NK-92 (cell line): Measurements from ENCODE around the gene TDP2.
"Not testable (repeated sequence)": the region's sequence is repeated elsewhere in the genome, so short reads cannot be mapped to it uniquely, and the experiment has no call there.

Experiments
- DNase-seq: peaks from one replicate; lab custom pipeline; 2025; ENCODE audit not compliant: unreplicated experiment; lab: John Stamatoyannopoulos, UW

The TDP2 gene

GRCh38 chr6:24666641-24667377 is at the start of gene TDP2, which contains the start of gene ACOT13:
Gene TDP2 (minus strand): TSS chr6:24666899. CDS start chr6:24666862, 37 bp downstream.
Gene ACOT13 (plus strand): TSS chr6:24667077. CDS start chr6:24667264, 187 bp downstream.
- peak; percentile 84 for DNase-seq

- DNase-seq, result no peak
Observed at GRCh38 chr6:24710519-24711303, 44.0 kb upstream of the TDP2 start.

- DNase-seq, result no peak
Observed at GRCh38 chr6:24709014-24709711, 42.5 kb upstream of the TDP2 start.

- DNase-seq, result no peak
Observed at GRCh38 chr6:24708612-24709011, 41.9 kb upstream of the TDP2 start.

GRCh38 chr6:24704468-24704867 is 37.8 kb upstream of the TDP2 start:
- DNase-seq, result no peak

GRCh38 chr6:24702720-24703282 is 36.1 kb upstream of the TDP2 start:
- DNase-seq, result no peak

GRCh38 chr6:24699521-24700359 is 33.0 kb upstream of the TDP2 start:
- no peak for DNase-seq

- no peak for DNase-seq
Observed at GRCh38 chr6:24696097-24696496, 29.4 kb upstream of the TDP2 start.

GRCh38 chr6:24695635-24696034 is 28.9 kb upstream of the TDP2 start:
- not testable (repeated sequence) for DNase-seq

GRCh38 chr6:24694198-24694597 is 27.5 kb upstream of the TDP2 start:
- no peak for DNase-seq

GRCh38 chr6:24692848-24693592 is 26.3 kb upstream of the TDP2 start:
- DNase-seq, result no peak

- DNase-seq, result no peak
Observed at GRCh38 chr6:24692415-24692814, 25.7 kb upstream of the TDP2 start.

GRCh38 chr6:24692003-24692402 is 25.3 kb upstream of the TDP2 start:
- DNase-seq, result no peak

- DNase-seq, result no peak
Observed at GRCh38 chr6:24691550-24691949, 24.9 kb upstream of the TDP2 start.

GRCh38 chr6:24690593-24690992 is 23.9 kb upstream of the TDP2 start:
- no peak for DNase-seq

GRCh38 chr6:24689964-24690363 is 23.3 kb upstream of the TDP2 start:
- DNase-seq, result no peak

GRCh38 chr6:24686946-24687345 is 20.2 kb upstream of the TDP2 start:
- no peak for DNase-seq

GRCh38 chr6:24686408-24686807 is 19.7 kb upstream of the TDP2 start:
- DNase-seq, result no peak
